ENCODE results near the gene PHF21A.

The PHF21A gene

DNA sequence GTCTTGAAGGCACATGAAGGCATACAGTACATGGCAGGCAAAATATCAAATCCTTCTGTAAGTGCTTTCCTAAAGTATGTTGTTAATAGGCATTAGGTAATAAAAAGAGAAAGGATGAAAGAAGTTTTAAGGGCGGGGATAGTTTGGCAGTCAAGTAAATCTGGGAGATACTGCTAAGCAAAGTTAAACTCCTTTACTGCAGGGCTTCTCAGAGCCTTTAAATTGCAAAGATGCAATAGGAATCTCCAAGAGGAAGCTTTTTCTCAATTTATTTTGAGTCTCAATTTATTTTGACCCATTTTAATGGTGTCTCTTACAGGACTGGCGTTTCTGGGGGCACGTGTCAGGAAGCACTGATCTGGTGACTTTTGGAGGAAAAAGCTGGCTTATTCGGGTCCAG lies 12.8 kb upstream of the PHF21A start:
- DNase-seq (ENCODE audit: low read depth, low spot score): no peak
- no peak overlapping the region for H3K4me3 ChIP-seq (ENCODE audit: low read depth, low read length)
- TF ChIP-seq, protein P1, sequence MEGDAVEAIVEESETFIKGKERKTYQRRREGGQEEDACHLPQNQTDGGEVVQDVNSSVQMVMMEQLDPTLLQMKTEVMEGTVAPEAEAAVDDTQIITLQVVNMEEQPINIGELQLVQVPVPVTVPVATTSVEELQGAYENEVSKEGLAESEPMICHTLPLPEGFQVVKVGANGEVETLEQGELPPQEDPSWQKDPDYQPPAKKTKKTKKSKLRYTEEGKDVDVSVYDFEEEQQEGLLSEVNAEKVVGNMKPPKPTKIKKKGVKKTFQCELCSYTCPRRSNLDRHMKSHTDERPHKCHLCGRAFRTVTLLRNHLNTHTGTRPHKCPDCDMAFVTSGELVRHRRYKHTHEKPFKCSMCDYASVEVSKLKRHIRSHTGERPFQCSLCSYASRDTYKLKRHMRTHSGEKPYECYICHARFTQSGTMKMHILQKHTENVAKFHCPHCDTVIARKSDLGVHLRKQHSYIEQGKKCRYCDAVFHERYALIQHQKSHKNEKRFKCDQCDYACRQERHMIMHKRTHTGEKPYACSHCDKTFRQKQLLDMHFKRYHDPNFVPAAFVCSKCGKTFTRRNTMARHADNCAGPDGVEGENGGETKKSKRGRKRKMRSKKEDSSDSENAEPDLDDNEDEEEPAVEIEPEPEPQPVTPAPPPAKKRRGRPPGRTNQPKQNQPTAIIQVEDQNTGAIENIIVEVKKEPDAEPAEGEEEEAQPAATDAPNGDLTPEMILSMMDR (IDR thresholded peaks at IDR 0.05; ENCODE audit: low read depth, low read length): no peak
- in situ Hi-C loops (cut with HindIII; ENCODE audit: low sequenced_read_pairs): no loop called here

DNA sequence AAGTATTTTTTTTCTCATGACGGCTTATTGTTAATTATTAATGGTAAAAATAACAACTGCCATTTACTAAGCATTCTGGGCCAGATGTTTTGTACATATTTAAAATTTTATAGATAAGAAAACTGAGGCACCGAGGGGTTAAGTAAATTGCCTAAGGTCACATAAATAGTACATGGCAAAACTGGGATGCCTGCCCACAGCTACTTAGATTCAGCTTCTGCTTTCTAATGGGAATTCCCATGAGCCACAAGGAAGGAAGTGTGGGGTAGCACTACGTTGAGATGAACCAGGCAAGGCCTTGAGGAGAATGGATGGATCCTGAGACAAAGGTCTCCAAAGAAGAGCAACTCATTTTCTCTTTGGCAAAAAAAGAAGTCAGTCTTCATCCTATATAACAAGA lies 11.9 kb upstream of the PHF21A start:
- no peak overlapping the region for H3K4me3 ChIP-seq (ENCODE audit: low read depth, low read length)
- DNase-seq (ENCODE audit: low read depth, low spot score): no peak
- TF ChIP-seq, protein P1 (IDR thresholded peaks at IDR 0.05; ENCODE audit: low read depth, low read length): no peak
- in situ Hi-C loops (cut with HindIII; ENCODE audit: low sequenced_read_pairs): no loop called here

DNA sequence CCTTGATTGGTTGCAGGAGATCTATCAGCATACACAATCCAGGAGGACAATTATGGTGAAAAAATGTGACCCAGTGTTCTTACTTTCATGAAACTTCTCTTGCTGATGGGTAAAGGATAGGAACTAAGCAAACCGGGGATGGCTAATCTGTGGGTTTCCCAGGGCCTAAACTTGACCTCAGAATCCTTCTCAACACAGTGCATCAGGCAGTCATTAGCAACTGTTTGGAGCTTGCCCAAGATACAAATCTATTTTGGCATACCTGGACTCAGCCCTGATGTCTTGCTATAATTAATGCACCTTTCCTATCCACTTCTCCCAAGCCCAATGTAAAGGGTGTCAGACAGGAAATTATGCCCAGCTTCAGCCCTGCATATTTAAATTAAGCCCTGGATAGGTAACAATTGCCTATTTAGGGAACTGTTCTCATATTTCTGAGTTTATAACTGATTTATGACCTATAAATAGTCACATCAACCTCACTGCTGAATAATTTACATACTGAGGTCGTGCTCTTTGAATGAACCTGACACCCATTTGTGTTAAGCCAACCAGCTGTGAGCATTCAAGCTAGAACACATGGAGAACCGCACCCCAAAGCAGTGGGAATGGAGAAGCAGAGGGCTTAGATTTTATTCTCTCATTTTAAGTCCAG lies 9.2 kb upstream of the PHF21A start:
- DNase-seq (ENCODE audit: low read depth, low spot score): no peak
- TF ChIP-seq, protein P1 (IDR thresholded peaks at IDR 0.05; ENCODE audit: low read depth, low read length): no peak
- in situ Hi-C loops (cut with HindIII; ENCODE audit: low sequenced_read_pairs): no loop called here
- no peak overlapping the region for H3K4me3 ChIP-seq (ENCODE audit: low read depth, low read length)

DNA sequence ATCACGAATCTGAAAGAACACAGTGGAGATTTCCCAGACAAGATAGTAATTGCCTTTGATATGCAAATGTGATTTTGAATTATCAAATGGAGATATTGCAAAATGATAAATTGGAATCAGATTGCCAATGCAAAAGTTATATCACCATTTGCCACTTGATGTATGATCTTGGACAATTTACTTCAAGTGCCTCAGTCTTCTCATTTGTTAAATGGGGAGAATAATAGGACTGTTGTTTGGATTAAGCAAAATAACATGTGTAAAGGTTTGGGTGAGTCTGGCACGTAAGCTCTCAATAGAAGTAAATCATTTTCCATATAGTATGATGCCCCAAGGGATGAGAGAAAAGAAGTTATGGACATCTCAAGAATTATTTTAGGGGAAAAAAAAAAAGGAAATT lies 7.9 kb upstream of the PHF21A start:
- in situ Hi-C loops (cut with HindIII; ENCODE audit: low sequenced_read_pairs): no loop called here
- TF ChIP-seq, protein P1 (IDR thresholded peaks at IDR 0.05; ENCODE audit: low read depth, low read length): no peak
- no peak for DNase-seq (ENCODE audit: low read depth, low spot score)
- no peak overlapping the region for H3K4me3 ChIP-seq (ENCODE audit: low read depth, low read length)

DNA sequence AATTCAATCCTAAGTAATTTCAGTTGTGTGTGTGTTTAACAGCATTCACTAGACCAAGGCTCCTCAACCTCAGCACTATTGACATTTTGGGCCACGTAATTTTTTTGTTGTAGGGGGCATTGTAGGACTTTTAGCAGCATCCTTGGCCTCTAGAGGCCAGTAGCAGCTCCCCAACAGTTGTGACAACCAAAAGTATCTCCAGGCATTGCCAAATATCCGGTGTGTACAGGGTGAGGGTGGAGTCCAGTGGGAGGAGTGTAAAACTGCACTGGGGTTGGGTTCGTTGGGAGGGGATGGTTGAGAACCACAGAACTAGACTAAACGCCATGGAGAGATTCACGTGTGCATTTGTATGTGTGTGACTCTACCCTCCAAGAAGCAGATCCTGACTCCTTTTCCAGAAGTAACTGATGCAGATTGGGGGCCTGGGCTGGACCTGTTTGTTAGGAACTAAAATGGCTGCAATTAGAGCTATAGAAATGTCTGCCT lies 5.9 kb upstream of the PHF21A start:
- in situ Hi-C loops (cut with HindIII; ENCODE audit: low sequenced_read_pairs): no loop called here

DNA sequence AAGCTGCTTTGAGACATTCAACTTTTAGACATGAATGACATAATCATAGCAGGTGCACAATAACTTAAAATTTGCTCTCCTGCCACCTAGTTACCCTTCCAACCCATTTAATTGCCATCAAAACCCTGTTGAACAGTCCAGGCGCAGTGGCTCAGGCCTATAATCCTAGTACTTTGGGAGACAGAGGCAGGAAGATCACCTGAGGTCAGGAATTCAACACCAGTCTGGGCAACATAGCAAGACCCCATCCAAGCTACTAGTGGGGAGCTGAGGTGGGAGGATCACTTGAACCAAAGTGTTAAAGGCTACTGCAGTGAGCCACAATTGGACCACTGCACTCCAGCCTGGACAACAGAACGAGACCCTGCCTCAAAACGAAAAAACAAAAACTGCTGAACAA lies 4.0 kb upstream of the PHF21A start:
- H3K4me3 ChIP-seq (ENCODE audit: low read depth, low read length): no peak overlapping the region
- TF ChIP-seq, protein P1 (IDR thresholded peaks at IDR 0.05; ENCODE audit: low read depth, low read length): no peak
- in situ Hi-C loops (cut with HindIII; ENCODE audit: low sequenced_read_pairs): no loop called here
- DNase-seq (ENCODE audit: low read depth, low spot score): no peak

More for the DNA sequence above, 5.9 kb upstream of the PHF21A start:
- TF ChIP-seq, protein P1 (IDR thresholded peaks at IDR 0.05; ENCODE audit: low read depth, low read length): peak; percentile 41
- H3K4me3 ChIP-seq (ENCODE audit: low read depth, low read length): no peak overlapping the region
- peak; percentile 32 for DNase-seq (ENCODE audit: low read depth, low spot score)
